Upper lobe of right lung (tissue), 1 donor: Measurements from ENCODE around the gene CCT6B. TPM values are rescaled to one million over a fixed set of nuclear protein-coding genes. Genes with fewer than 3 reads are reported as not detected.

Source experiments
- ATAC-seq: fragments of 200-7000 bp; cut with Tn5 transposase; one replicate; pipeline ENCODE4 v1.9.1; 2020; ENCODE audit warnings: mild to moderate bottlenecking, moderate library complexity
- DNase-seq: peaks from one replicate; pipeline ENCODE4 v3.0.0-alpha.2; 2020
- H3K27ac ChIP-seq: fragments of 200-600 bp; one replicate; pipeline ENCODE4 v1.8.0; 2022
- H3K27me3 ChIP-seq: fragments of 200-600 bp; one replicate; pipeline ENCODE4 v1.8.0; 2022; ENCODE audit warnings: mild to moderate bottlenecking
- H3K36me3 ChIP-seq: fragments of 200-600 bp; one replicate; pipeline ENCODE4 v1.8.0; 2022
- H3K4me1 ChIP-seq: fragments of 200-600 bp; one replicate; pipeline ENCODE4 v1.8.0; 2022
- H3K4me3 ChIP-seq: fragments of 200-600 bp; one replicate; pipeline ENCODE4 v1.8.0; 2022; ENCODE audit warnings: mild to moderate bottlenecking
- H3K9me3 ChIP-seq: fragments of 200-600 bp; one replicate; pipeline ENCODE4 v1.8.0; 2022
- intact Hi-C: fragments of 100-400 bp; cut with DNase I; formaldehyde crosslinking; loops from one replicate; pipeline ENCODE4 v1.11.0; 2022
- long read RNA-seq: library from polyadenylated mRNA; unstranded; transcript quantifications from one replicate; pipeline ENCODE4 v2.0.0, GENCODE V29; 2021
- total RNA-seq: library from RNA; stranded (reverse); fragmentation: NEBNext Ultra II Directional; extraction: Animal tissue kit (Norgen Biotek cat#: 25700); gene quantifications from one replicate; pipeline ENCODE4 v1.2.1, GENCODE V29; 2021
- TF ChIP-seq, protein P1 (sequence below): fragments of 200-600 bp; IDR thresholded peaks from one replicate; pipeline ENCODE4 v1.8.0; 2022; ENCODE audit warnings: antibody characterized with exemption
- donor health status: DM: no; HTN: yes; CAD: no; lungs with severe emphysema.

The CCT6B gene, protein sequence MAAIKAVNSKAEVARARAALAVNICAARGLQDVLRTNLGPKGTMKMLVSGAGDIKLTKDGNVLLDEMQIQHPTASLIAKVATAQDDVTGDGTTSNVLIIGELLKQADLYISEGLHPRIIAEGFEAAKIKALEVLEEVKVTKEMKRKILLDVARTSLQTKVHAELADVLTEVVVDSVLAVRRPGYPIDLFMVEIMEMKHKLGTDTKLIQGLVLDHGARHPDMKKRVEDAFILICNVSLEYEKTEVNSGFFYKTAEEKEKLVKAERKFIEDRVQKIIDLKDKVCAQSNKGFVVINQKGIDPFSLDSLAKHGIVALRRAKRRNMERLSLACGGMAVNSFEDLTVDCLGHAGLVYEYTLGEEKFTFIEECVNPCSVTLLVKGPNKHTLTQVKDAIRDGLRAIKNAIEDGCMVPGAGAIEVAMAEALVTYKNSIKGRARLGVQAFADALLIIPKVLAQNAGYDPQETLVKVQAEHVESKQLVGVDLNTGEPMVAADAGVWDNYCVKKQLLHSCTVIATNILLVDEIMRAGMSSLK
- total RNA-seq = 1.7 TPM
- long read RNA-seq, partial matches to known transcripts = 0 of 2 reads
- long read RNA-seq, other reads (novel, unspliced or antisense) = 2 of 2 reads

DNA sequence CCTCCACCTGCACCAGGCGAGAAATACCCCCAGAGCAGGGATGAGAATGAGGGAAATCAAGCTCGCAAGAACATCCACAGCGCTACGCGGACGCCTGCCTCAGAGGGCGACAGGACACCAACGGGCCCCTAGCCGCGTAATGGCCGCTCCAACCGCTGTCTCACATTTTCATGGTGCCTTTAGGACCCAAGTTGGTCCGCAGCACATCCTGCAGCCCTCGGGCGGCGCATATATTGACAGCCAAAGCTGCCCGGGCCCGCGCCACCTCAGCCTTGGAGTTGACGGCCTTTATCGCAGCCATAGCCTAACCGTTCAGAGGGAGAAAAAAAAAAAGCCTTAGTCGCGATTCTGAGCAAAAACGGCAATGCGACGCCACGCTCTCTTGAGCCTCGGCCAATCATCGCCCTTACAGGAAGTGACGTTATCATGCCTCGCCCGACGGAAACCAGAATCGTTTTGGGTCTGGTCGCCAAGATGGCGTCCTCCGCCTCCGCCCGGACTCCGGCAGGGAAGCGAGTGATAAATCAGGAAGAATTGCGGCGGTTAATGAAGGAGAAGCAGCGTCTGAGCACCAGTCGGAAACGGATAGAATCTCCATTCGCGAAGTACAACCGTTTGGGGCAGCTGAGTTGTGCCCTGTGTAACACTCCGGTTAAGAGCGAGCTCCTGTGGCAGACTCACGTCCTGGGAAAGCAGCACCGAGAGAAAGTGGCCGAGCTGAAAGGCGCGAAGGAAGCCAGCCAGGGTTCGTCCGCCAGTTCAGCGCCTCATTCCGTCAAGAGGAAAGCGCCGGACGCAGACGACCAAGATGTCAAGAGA lies at the start of gene CCT6B, which contains the start of gene ZNF830:
CCT6B (minus strand) TSS at position 368 of the 819 bp plus-strand sequence; CDS start at position 301, 67 bp downstream.
ZNF830 (plus strand) TSS at position 448 of the 819 bp plus-strand sequence; CDS start at position 475, 27 bp downstream.
- peak; percentile 99 for ATAC-seq
- intact Hi-C loops = no loop called here
- H3K27ac ChIP-seq = peak within 1 kb of the TSS; percentile 99
- TF ChIP-seq, protein P1, sequence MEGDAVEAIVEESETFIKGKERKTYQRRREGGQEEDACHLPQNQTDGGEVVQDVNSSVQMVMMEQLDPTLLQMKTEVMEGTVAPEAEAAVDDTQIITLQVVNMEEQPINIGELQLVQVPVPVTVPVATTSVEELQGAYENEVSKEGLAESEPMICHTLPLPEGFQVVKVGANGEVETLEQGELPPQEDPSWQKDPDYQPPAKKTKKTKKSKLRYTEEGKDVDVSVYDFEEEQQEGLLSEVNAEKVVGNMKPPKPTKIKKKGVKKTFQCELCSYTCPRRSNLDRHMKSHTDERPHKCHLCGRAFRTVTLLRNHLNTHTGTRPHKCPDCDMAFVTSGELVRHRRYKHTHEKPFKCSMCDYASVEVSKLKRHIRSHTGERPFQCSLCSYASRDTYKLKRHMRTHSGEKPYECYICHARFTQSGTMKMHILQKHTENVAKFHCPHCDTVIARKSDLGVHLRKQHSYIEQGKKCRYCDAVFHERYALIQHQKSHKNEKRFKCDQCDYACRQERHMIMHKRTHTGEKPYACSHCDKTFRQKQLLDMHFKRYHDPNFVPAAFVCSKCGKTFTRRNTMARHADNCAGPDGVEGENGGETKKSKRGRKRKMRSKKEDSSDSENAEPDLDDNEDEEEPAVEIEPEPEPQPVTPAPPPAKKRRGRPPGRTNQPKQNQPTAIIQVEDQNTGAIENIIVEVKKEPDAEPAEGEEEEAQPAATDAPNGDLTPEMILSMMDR = no peak
- peaks cover 30% of the 10 kb centered on the region for H3K36me3 ChIP-seq
- peak within 1 kb of the TSS; percentile 95 for H3K4me3 ChIP-seq
- H3K27me3 ChIP-seq = no peaks in the 10 kb centered on the region
- peaks cover 23% of the 10 kb centered on the region for H3K4me1 ChIP-seq
- H3K9me3 ChIP-seq = no peaks in the 10 kb centered on the region
- peak; percentile 92 for DNase-seq

DNA sequence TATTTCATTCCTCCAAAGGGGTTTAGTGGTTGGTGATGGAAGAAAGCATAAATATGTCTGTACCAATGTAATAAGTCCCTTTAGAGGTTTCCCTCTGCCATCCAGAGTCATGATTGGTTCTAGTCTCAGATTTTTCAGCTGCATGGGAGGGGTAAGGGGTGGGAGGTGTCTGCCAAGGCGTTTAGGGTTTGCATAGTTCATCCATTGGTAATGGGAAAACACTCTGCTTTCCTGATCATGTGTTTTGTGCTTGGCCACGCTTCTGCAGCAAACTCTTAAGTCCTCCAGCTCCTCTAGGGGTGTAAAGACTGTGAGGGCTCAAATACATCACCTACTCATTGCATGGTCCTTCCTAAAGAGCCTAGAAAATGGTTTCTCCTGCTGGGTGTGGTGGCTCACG lies 48.8 kb upstream of the CCT6B start:
- H3K4me1 ChIP-seq = no peaks in the 10 kb centered on the region
- H3K27ac ChIP-seq = no peak overlapping the region
- H3K9me3 ChIP-seq = no peaks in the 10 kb centered on the region
- no peak for ATAC-seq
- no peak for DNase-seq
- H3K27me3 ChIP-seq = no peaks in the 10 kb centered on the region
- TF ChIP-seq, protein P1 = no peak
- intact Hi-C loops = no loop called here
- peaks cover 67% of the 10 kb centered on the region for H3K36me3 ChIP-seq
- H3K4me3 ChIP-seq = no peak overlapping the region

DNA sequence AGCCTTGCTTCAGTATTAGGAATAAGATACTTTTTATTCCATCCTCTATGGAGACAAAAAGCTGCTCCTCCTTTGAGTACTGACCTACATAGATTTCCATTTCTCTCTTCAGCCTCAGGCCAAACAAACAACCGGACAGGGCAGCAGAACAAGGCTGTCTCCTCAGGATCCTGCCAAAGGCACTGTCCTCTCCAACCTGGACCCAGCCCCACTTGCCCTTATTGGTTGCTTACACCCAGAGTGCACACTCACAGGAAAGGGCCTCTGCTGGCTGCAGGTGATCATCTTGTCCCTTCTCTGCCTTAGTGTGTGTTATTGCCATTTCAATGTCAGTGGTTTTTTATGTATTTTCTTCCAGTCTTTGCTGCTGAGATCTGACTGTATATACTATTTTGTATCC lies 45.7 kb upstream of the CCT6B start:
- H3K4me3 ChIP-seq = no peak overlapping the region
- DNase-seq = no peak
- TF ChIP-seq, protein P1 = no peak
- peaks cover 70% of the 10 kb centered on the region for H3K36me3 ChIP-seq
- H3K4me1 ChIP-seq = no peaks in the 10 kb centered on the region
- H3K9me3 ChIP-seq = no peaks in the 10 kb centered on the region
- intact Hi-C loops = no loop called here
- ATAC-seq = no peak
- no peak overlapping the region for H3K27ac ChIP-seq
- no peaks in the 10 kb centered on the region for H3K27me3 ChIP-seq

DNA sequence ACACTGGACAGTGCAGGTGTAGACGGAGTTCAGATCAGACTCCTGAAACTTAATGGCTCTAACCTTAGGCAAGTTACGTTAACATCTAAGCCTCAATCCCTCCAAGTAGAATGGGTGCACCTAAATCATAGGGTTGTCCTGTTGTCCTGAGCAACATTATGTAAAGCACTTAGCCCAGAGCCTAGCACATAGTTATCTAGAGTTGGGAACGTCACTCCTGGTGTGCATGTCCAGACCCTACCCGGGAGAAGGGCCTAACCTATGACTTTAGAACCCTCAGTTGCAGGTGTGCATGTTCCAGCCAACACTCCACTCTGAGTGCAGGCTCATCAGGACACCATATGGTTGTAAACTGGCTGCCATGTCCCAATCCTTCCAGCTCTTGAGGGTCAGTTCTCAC lies 45.1 kb upstream of the CCT6B start:
- TF ChIP-seq, protein P1 = no peak
- H3K4me1 ChIP-seq = no peaks in the 10 kb centered on the region
- intact Hi-C loops = no loop called here
- H3K27ac ChIP-seq = no peak overlapping the region
- H3K36me3 ChIP-seq = peaks cover 70% of the 10 kb centered on the region
- ATAC-seq (no peak), DNase-seq (no peak)
- no peaks in the 10 kb centered on the region for H3K27me3 ChIP-seq
- no peaks in the 10 kb centered on the region for H3K9me3 ChIP-seq
- no peak overlapping the region for H3K4me3 ChIP-seq

DNA sequence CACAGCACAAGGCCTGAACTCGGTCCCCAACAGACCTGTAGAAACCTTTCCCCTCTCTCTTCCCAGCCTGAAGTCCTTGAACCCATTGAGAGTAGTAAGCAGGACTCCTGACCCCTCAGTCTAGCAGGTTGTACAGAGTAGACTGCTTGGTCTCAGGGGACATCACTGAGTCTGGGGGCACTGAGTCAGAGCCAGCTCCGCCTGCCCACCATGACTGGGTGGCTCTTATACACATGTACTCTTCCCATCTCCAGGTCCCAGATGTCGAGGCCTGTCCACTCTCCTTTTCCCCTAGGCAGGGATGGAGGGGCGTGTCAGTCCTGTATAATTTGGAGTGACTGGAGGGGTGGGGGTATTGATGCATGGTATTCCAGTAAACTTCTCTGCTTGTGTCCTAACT lies 42.5 kb upstream of the CCT6B start:
- H3K9me3 ChIP-seq = no peaks in the 10 kb centered on the region
- H3K4me3 ChIP-seq = no peak overlapping the region
- intact Hi-C loops = no loop called here
- peaks cover 66% of the 10 kb centered on the region for H3K36me3 ChIP-seq
- no peaks in the 10 kb centered on the region for H3K27me3 ChIP-seq
- TF ChIP-seq, protein P1 = no peak
- ATAC-seq (no peak), DNase-seq (no peak)
- H3K4me1 ChIP-seq = no peaks in the 10 kb centered on the region
- no peak overlapping the region for H3K27ac ChIP-seq
